Fibroblast of skin of abdomen (primary cell): ENCODE data around the gene TBC1D30.
A peak's percentile ranks its signal among the peaks of the same experiment; 100 is the strongest.

Experiments used
- DNase-seq: peaks from one replicate; pipeline ENCODE4 v3.0.0-alpha.2; 2013

Gene TBC1D30

GRCh38 chr12:64864319-64864718 is 39.9 kb downstream of the TBC1D30 start:
- no peak for DNase-seq

DNA sequence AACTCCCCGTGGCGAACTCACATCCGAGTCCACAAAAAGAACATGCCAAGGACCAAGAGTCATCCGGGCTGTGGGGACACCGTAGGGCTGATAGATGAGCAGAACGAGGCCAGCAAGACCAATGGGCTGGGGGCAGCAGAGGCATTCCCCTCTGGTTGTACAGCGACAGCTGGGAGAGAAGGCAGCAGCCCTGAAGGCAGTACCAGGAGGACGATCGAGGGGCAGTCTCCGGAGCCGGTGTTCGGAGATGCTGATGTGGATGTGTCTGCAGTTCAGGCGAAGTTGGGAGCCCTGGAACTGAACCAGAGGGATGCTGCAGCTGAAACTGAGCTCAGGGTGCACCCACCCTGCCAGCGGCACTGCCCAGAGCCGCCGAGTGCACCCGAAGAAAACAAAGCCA is 50.7 kb downstream of the TBC1D30 start:
- DNase-seq = no peak

DNA sequence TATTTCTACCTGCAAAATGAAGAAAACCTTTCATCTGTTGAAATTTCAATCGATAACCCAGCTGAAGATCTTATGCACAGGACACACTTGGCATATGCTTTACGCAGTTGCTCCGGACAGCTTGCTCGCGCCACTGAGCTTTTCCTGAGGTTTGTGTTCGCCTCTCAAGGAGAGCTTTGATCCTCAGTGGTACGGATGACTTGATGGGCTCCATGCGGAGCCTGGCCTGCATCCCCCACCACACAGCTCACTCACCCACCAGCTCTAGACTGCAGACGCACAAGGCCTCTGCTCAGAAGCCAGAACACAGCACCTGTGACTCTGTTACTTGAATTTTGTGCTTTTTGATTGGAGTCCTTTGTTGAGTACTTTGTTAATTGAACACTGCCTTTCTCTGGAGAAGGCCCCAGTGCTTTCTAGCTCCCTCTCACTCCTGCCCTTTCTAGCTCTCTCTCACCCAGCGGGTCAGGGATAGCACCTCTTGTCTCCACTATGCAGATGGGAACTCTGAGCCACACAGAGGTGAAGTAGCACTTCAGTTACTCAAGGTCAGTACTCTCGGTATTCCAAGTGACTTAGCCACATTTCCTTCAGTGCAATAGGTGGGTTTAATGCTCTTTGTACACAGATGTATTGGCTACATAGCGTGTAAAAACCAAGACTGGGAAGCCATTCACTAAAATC is 52.1 kb downstream of the TBC1D30 start:
- DNase-seq = no peak

DNA sequence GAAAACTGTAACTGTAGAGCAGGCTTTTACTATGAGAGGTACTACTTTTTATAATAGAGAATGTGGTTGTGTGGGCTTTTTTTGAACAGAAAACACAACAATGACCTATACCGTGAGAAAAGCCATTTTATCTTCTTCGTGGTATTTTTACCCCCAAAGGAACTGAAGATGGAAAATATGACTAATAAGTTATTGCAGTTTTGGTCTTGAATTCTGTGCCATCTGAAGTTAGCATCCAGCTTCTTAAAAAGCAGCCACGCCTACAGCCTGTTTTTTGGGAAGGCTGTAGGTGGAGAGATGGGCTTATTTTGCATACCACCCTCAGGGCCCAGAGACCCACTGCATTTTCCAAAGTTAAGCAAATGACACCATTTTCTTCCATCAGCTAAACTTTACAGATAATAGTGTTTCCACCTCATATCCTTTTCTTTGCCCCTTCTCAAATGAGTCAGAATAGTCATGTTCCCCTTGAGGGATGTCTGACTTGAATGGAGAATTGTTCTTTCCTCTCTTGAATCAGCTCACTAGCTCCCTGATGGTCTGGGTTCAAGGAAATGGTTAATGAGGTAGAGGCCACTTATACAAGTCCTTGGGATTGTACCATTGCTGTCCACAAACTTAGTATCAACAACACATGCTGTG is 53.0 kb downstream of the TBC1D30 start:
- no peak for DNase-seq

GRCh38 chr12:64882687-64883086 is 58.2 kb downstream of the TBC1D30 start:
- no peak for DNase-seq

DNA sequence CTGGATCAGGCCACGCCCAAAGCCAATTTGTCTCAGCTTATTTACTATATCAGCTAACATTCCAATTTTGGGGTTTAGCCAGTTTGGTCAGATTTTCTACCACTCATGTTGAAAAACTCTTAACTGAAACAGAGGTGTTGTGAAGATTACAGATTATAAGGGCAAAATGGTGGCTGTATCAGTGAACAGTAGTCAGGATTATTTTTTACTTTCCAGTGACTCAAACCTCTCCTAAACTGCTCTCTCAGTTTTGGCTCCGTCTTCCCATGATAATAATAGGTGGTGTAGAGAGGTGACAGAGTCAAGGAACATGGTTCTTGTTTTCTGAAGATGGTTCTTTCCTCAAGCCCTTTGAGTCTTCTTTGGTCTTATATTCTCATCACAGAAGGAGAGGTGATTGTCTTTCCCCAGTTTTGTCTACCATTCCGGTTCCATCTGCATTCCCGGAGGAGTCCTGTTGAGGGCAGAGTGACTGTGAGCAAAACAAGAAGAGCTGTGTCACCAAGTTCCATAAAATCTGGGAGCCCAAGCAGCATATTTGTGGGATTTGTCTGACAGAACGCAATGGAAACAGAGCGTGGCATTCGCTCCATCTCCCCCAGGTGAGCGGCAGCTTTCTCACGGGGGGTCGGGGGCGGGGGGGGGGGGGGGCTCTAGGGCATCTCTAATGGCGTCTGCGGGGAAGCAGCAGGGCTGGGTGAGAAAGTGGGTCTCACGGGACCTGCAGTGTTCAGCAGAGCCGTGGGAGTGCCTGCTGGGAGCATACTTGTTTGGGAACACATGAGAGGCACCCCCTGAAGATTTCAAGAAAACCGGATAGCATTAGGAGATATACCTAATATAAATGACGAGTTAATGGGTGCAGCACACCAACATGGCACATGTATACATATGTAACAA is 59.1 kb downstream of the TBC1D30 start:
- DNase-seq = no peak

DNA sequence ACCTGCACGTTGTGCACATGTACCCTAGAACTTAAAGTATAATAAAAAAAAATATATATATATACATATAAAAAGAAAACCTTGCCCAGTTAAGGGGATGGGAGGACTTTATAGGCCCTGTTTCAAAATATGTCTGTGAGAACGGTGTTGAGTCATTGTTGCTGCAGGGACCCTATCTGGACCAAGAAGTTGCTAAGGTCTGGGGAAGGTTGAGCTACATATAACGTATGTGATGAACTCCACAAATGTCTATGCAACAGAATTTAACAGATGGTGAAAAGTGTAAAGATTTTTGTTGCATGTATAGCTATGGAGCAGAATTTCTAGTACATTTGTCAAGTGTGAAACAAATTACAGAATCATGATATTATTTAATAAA is 59.7 kb downstream of the TBC1D30 start:
- no peak for DNase-seq

- no peak for DNase-seq
Measured at GRCh38 chr12:64884728-64885127, 60.3 kb downstream of the TBC1D30 start.

- no peak for DNase-seq
Measured at GRCh38 chr12:64889434-64890216, 65.2 kb downstream of the TBC1D30 start.

DNA sequence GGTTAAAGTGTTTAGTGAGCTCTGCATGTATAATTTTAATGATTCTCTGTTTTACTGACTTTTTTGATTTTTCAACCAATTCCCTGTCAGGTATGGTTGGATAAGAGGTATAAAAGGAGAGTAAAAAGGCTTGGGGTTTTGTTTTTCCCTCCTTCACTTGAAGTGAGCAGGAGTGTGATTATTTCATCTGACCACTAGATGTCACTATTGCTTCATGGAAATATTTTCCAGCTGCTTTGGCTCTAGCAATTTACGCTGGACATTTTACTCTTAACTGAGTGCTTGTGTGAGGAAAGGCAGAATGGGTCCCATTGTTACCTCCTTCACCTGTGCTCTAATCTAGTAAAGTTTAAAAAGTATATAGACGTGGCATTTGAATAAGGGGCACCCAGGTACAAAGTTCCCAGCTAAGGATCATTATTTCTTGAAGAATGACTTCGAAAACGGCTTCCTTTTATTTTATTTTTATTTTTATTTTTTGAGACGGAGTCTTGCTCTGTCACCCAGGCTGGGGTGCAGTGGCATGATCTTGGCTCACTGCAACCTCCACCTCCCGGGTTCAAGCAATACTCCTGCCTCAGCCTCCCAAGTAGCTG is 66.5 kb downstream of the TBC1D30 start:
- peak; percentile 62 for DNase-seq

DNA sequence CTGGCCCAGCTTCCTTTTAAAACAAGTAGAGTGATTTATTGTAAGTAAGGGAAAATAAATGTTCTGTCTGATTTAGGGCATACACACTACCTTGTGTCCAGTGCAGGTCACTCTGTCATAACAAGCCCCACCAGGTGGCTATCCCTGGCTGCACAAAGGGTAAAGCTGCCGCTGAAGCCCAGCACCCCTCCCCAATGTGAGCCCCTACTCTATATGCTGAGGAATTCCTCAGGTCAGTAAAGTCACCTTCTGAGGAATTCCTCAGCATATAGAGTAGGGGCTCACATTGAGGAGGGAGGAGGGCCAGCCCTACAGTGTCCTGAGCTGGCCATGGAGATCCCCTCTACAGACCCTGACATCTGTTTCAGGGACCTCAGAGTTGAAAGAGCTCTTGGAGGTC is 67.2 kb downstream of the TBC1D30 start:
- DNase-seq = no peak

DNA sequence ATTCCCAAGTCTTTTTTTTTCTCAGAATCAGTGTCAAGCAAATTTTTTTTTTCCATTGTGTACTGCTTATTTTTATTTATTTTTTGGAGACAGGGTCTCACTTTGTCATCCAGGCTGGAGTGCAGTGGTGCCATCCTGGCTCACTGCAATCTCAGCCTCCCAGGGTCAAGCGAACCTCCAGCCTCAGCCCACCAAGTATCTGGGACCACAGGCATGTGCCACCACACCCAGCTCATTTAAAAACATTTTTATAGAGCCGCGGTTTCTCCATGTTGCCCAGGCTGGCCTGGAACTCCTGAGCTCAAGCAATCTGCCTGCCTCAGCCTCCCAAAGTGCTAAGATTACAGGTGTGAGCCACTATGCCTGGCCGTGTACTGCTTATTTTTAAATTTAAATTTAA is 68.1 kb downstream of the TBC1D30 start:
- DNase-seq = no peak

DNA sequence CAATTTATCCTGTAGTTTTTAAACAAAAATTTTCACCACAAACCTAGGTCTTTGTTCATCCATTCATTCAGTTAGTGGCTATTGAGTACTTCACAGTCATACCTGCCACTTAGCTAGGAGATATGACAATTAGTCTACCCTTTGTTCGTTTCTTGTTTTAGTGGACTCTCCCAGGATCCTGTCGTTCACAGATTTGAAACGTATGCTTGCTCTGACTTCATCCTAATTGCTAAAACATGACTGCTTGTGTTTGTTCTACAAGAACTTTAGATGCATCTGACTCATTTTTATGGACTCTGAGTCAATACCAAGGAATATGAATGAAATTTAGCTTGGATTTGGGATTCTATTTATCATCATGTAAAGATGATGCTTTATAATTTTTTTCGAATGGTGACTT is 69.5 kb downstream of the TBC1D30 start:
- peak; percentile 78 for DNase-seq

GRCh38 chr12:64894827-64895475 is 70.5 kb downstream of the TBC1D30 start:
- DNase-seq = peak; percentile 79

DNA sequence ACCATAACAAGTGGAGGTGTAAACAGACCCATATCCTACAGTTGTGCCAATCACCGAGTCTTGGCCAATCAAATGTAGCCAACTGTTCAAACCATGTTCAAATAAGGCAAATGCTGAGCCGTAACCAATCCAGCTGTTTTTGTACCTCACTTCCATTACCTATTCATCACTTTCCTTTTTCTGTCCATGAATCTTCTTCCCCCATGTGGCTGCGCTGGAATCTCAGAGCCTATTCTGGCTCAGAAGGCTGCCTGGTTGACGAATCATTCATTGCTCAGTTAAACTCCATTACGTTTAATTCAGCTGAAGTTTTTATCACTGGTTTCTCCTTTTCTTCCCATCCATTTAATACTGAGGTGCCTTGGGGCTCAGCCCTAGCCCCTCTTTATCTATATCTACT is 71.1 kb downstream of the TBC1D30 start:
- DNase-seq = peak; percentile 75

- DNase-seq = peak; percentile 68
Measured at GRCh38 chr12:64900540-64900939, 76.1 kb downstream of the TBC1D30 start.

DNA sequence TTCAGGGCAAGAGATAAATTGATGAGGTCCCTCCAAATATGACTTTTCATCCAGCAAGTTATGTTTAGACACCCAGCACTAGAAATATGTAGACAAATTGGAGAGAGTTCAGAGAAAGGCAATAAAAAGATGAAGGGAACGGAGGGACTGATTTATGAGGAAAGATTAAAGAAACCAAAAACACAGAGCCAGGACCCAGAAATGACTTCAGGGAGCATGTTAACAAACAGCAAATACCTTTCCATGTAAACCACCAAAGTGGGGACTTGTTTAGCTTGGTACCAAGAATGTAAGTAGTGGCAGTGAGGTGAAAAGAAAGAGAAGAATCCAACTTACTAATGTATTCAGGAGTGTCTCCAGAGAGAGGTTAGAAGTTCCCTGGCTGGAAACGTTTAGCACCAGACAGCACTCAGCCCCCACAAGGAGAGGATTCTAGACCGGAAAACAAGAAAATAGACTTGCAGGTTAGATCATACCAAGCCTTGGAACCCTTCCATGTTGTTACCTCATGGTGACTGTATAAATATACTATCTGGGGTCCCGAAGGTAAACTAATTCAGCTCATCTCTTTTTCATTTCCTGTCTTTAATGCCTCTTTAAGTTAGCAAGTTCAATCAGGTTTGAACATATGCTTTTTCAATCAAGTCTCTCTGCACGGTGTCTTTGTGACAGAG is 79.2 kb downstream of the TBC1D30 start:
- peak; percentile 55 for DNase-seq

DNA sequence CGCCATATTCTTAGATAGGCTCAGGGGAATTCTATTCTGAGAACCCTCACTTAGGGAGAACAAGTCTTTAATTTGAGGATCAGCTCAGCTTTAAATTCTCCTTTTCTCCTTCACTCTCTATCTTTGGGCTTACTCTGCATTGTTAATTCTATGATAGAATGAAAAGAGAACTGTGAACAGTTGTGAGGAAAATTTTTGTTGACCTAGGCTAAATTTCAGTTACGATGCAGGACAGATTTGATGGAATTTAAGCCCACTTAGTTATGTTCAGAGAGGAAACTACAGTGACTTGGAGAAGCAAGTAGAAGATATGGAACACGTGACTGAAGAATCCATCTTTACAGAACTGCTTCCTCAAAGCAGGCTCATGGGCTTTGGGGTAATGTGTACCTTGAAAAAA is 82.7 kb downstream of the TBC1D30 start:
- DNase-seq = no peak

- DNase-seq = no peak
Measured at GRCh38 chr12:64909124-64909523, 84.7 kb downstream of the TBC1D30 start.

GRCh38 chr12:64911081-64911480 is 86.6 kb downstream of the TBC1D30 start:
- DNase-seq = no peak

DNA sequence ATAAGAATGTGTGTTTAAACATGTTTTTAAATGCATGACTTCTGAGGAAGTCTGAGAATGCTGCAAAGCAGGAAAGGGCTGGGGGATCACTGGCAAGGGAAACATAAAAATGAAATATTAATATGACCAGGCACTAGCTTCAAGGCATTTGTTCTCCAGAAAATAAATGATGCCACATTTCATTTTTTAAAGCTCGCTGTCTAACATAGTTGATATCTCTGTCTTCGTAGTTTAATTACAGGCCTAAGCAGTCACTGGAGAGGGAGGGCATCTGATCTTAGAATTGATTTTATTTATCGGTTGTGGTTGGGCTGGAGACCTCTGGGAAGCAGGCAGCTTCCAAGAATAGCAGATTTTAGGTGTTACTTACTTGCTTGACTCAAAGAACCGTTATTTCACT is 87.5 kb downstream of the TBC1D30 start:
- DNase-seq = no peak
